ENCODE data around the gene INHBE. TPM values are rescaled to one million over a fixed set of nuclear protein-coding genes. Genes with fewer than 3 reads are reported as not detected.
A peak's percentile ranks its signal among the peaks of the same experiment; 100 is the strongest.

INHBE gene
- total RNA-seq, 2 experiments from 2014 or later: not detected

- no peak for DNase-seq
- H3K27ac Mint-ChIP-seq: peak overlapping the region; percentile 99
Measured at GRCh38 chr12:57429473-57430111, 25.5 kb upstream of the INHBE start.

GRCh38 chr12:57430112-57430930, 24.8 kb upstream of the INHBE start:
- no peaks in the 10 kb centered on the region for H3K9me3 Mint-ChIP-seq
- ChIA-PET CTCF (interaction anchor here (1.0 to 2.0 kb wide), 2 partner anchors 29 kb away, joined by 3 to 6 read pairs; partner anchors contain the start of gene GLI1), POLR2A (interaction anchor here (0.6 to 1.3 kb wide), 10 partner anchors 9 to 1006 kb away, joined by 3 to 10 read pairs (median 3); partner anchors contain the start of genes DDIT3, GLI1 and INHBE)
- peak overlapping the region; percentile 82 to 94 for H3K27ac ChIP-seq (ENCODE audit: low read depth in 1 of 2, low read length in 2 of 2)
- H3K36me3 ChIP-seq (ENCODE audit: insufficient read depth, low read length): peaks cover 2% of the 10 kb centered on the region
- no peaks in the 10 kb centered on the region for H3K9me3 ChIP-seq (ENCODE audit: control insufficient read depth in 1 of 2, insufficient read depth in 1 of 2, low read length in 2 of 2)
- intact Hi-C loops (cut with DNase I, micrococcal nuclease): loop anchor here in 1 of 2 experiments (1.0 kb wide), 1 partner anchor 90 kb away; the partner anchor contains the start of gene DDIT3
- TF ChIP-seq CTCF (IDR thresholded peaks at IDR 0.05): no peak
- peak in 8 of 14 experiments; percentile 13 to 54 (median 26) for DNase-seq
- H3K27me3 ChIP-seq (ENCODE audit: control insufficient read depth in 1 of 2, insufficient read depth in 2 of 2, low read length in 2 of 2): no peaks in the 10 kb centered on the region
- peak overlapping the region; percentile 70 for H3K4me3 ChIP-seq (ENCODE audit: low read length)
- H3K27ac Mint-ChIP-seq: peak overlapping the region; percentile 99
- H3K36me3 Mint-ChIP-seq (ENCODE audit: low read depth): peaks cover 27% of the 10 kb centered on the region
- H3K4me1 Mint-ChIP-seq (ENCODE audit: low read depth): peaks cover 45% of the 10 kb centered on the region
- no peaks in the 10 kb centered on the region for H3K27me3 Mint-ChIP-seq
- H3K4me1 ChIP-seq (ENCODE audit: insufficient read depth, low read length): peaks cover 27% of the 10 kb centered on the region
- peak overlapping the region; percentile 99 for H3K4me3 Mint-ChIP-seq
- ATAC-seq (ENCODE audit: poor library complexity): peak; percentile 50

More at GRCh38 chr12:57429473-57430111, 25.5 kb upstream of the INHBE start:
- no peak for TF ChIP-seq CTCF (IDR thresholded peaks at IDR 0.05)
- Mint-ChIP-seq H3K4me1 (ENCODE audit: low read depth) (peaks cover 46% of the 10 kb centered on the region), H3K4me3 (peak overlapping the region; percentile 99), H3K27me3 (no peaks in the 10 kb centered on the region), H3K9me3 (no peaks in the 10 kb centered on the region), H3K36me3 (ENCODE audit: low read depth) (peaks cover 29% of the 10 kb centered on the region)
- Histone ChIP-seq H3K4me1 (ENCODE audit: insufficient read depth, low read length) (peaks cover 20% of the 10 kb centered on the region), H3K36me3 (ENCODE audit: insufficient read depth, low read length) (peaks cover 2% of the 10 kb centered on the region), H3K27ac (ENCODE audit: low read depth in 1 of 2, low read length in 2 of 2) (peak overlapping the region; percentile 82 to 94), H3K4me3 (ENCODE audit: low read length) (peak overlapping the region; percentile 70), H3K27me3 (ENCODE audit: control insufficient read depth in 1 of 2, insufficient read depth in 2 of 2, low read length in 2 of 2) (no peaks in the 10 kb centered on the region), H3K9me3 (ENCODE audit: control insufficient read depth in 1 of 2, insufficient read depth in 1 of 2, low read length in 2 of 2) (no peaks in the 10 kb centered on the region)
- ChIA-PET CTCF (interaction anchor here (1.0 kb wide), 1 partner anchor 29 kb away, joined by 3 read pairs; the partner anchor contains the start of gene GLI1), POLR2A (interaction anchor here (0.6 to 1.3 kb wide), 10 partner anchors 9 to 1005 kb away, joined by 3 to 10 read pairs (median 3); partner anchors contain the start of genes DDIT3, GLI1 and INHBE)
- intact Hi-C loops (cut with DNase I, micrococcal nuclease): loop anchor here in 1 of 2 experiments (1.0 to 2.0 kb wide), 2 partner anchors 27 to 91 kb away; partner anchors contain the start of gene DDIT3
- ATAC-seq (ENCODE audit: poor library complexity): no peak

- Histone ChIP-seq H3K27ac (ENCODE audit: low read depth in 1 of 2, low read length in 2 of 2) (peak within 1 kb of the TSS; percentile 82 to 94), H3K4me3 (ENCODE audit: low read length) (peak within 1 kb of the TSS; percentile 70), H3K4me1 (ENCODE audit: insufficient read depth, low read length) (peaks cover 29% of the 10 kb centered on the region), H3K9me3 (ENCODE audit: control insufficient read depth in 1 of 2, insufficient read depth in 1 of 2, low read length in 2 of 2) (no peaks in the 10 kb centered on the region), H3K36me3 (ENCODE audit: insufficient read depth, low read length) (no peaks in the 10 kb centered on the region), H3K27me3 (ENCODE audit: control insufficient read depth in 1 of 2, insufficient read depth in 2 of 2, low read length in 2 of 2) (no peaks in the 10 kb centered on the region)
- Mint-ChIP-seq H3K4me3 (peak within 1 kb of the TSS; percentile 99), H3K4me1 (ENCODE audit: low read depth) (peaks cover 41% of the 10 kb centered on the region), H3K27me3 (no peaks in the 10 kb centered on the region), H3K27ac (peak within 1 kb of the TSS; percentile 99), H3K36me3 (ENCODE audit: low read depth) (peaks cover 21% of the 10 kb centered on the region), H3K9me3 (no peaks in the 10 kb centered on the region)
- intact Hi-C loops (cut with DNase I, micrococcal nuclease): loop anchor here in 1 of 2 experiments (1.0 kb wide), 1 partner anchor 89 kb away; the partner anchor contains the start of gene DDIT3
- DNase-seq (peak; percentile 88 to 98 (median 95)), ATAC-seq (ENCODE audit: poor library complexity) (peak; percentile 92)
- ChIA-PET POLR2A (interaction anchor here (1.0 to 1.3 kb wide), 2 partner anchors 21 to 28 kb away, joined by 3 to 7 read pairs; partner anchors contain the start of gene GLI1), CTCF (interaction anchor here (2.0 kb wide), 1 partner anchor 28 kb away, joined by 6 read pairs; the partner anchor contains the start of gene GLI1)
- no peak for TF ChIP-seq CTCF (IDR thresholded peaks at IDR 0.05)
Measured at GRCh38 chr12:57430931-57431566, 24.1 kb upstream of the INHBE start, which contains the start of gene R3HDM2. R3HDM2 (minus strand) TSS chr12:57431043; CDS start chr12:57310428, 120,615 bp downstream.

Data from CD4-positive, alpha-beta T cell (primary cell).